GM19043 (cell line): ENCODE results near the gene THADA.
"Not testable (repeated sequence)": the region's sequence is repeated elsewhere in the genome, so short reads cannot be mapped to it uniquely, and the experiment has no call there.

Experiments used
- ATAC-seq: cut with Tn5 transposase; IDR thresholded peaks from one replicate; pipeline ENCODE4 v1.9.1; 2021; ENCODE audit warnings: low read depth; ENCODE audit not compliant: unreplicated experiment

The THADA gene

DNA sequence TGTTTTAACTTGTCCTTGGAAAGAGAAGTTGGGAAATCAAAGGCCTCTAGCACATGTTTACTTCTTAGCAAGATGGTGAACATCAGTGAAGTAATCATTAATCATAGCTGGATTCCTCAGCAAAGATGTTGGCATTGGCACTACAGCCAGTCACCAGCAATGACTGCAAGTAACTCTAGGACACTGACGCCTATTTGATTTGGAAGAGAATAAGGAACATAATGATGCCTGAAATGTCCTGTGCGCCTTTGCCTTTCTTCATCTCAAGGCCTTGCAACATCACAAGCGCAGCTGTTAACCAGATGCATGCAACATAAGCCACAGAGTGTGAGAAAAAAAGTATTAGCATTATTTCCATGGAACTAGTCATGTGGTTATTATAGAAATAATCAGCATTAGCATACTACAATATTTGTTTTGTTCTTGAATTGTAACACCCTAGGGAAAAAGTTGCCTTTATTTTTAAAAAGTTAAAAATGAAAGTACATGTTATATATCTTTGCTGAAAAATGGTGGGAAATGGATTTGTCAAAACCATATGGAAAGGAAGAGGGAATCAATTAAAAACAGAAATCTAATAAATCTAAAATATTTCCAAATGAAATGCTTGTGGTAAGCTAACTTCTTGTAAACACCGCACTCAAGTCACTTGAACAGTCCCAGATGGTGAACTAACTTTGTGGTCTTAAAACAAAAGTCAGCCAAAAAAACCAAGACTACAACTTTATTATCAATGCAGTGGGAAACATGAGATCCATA, 55.6 kb downstream of the THADA start:
- ATAC-seq: no peak

DNA sequence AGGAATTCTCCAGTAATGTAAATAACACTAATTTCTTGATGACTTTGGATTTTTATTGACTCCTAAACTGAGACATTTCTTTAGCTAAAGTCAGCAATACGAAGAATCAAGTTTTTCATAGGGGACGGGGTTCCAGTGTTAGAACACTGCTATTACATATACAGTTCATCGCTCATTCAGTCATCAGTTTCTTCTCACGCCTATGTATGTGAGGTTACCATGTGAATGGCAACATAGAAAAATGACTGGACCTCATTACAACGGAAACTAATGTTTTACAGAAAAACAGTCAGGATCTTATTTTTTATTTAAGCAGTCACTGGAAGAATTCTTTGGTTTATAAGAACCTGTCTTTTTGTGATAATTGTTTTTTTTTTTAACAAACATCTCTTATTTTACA, 56.4 kb downstream of the THADA start:
- ATAC-seq: no peak

DNA sequence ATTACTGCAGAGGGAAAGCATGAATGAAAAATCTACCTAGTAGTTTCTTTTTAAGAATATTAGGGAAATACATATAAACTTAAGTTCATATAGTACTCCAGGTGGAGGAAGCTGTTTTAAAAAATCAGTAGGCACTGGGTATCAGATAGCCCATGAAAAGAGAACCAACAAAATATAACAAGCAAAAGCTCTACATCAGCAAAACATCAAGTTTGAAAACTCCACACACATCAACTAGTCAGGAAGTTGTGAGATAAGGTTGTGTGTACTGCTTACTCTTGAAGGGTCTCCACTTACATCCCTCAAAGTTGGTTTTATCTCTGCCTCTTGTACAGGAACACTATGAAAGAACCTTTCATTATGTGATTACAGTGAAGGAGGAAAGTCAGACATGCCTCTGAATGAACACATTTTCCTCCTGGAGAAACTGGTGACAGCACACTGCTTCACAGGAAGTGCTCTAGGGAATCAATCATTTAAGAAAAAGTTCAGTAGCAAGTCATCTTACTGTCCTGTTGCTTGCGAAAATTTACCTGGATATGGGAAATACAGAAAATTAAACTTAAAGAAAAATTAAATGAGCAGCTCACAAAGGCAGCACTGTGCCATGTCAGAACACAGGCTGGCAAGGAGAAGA, 57.7 kb downstream of the THADA start:
- ATAC-seq: no peak

DNA sequence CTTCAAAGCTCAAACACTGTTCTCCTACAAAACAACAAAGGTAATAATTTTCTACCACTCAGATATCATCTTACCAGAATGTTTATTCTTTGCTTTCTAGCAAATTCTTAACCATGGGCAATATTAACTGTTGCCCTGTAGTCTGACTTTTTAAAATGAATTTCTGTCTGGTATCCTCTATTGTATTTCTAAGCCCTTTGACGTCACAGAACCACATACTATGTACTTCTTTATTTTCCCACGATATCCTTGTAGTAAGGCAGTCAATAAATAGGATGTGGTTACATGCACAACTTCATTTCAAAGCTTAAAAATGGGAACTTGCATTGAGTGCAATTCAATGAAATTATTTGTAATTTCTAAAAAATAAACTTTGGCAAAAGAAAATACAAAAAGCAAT, 58.7 kb downstream of the THADA start:
- no peak for ATAC-seq

GRCh38 chr2:43534569-43534968, 61.3 kb downstream of the THADA start:
- ATAC-seq: no peak

- ATAC-seq: not testable (repeated sequence)
Measured at GRCh38 chr2:43532572-43532971, 63.3 kb downstream of the THADA start.

- ATAC-seq: no peak
Measured at GRCh38 chr2:43531251-43531650, 64.6 kb downstream of the THADA start.

- no peak for ATAC-seq
Measured at GRCh38 chr2:43526994-43527393, 68.8 kb downstream of the THADA start.

DNA sequence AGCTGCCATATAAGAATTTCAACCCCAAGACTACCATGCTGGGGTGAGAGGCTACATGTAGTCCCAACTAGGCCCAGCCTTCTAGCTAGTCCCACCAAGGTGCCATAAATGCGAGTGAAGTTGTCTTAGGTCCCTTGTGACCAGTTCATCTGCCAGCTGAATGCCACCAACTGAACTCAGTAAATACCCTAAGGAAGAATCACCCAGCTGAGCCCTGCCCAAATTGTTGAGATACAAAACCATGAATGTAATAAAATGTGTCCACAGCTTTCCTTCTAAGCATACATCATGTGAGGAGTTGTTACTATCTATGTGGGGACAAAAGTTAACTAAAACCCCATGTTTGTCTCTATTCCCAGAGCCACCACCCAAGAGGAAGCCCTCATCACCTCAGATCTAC, 70.3 kb downstream of the THADA start:
- ATAC-seq: no peak

DNA sequence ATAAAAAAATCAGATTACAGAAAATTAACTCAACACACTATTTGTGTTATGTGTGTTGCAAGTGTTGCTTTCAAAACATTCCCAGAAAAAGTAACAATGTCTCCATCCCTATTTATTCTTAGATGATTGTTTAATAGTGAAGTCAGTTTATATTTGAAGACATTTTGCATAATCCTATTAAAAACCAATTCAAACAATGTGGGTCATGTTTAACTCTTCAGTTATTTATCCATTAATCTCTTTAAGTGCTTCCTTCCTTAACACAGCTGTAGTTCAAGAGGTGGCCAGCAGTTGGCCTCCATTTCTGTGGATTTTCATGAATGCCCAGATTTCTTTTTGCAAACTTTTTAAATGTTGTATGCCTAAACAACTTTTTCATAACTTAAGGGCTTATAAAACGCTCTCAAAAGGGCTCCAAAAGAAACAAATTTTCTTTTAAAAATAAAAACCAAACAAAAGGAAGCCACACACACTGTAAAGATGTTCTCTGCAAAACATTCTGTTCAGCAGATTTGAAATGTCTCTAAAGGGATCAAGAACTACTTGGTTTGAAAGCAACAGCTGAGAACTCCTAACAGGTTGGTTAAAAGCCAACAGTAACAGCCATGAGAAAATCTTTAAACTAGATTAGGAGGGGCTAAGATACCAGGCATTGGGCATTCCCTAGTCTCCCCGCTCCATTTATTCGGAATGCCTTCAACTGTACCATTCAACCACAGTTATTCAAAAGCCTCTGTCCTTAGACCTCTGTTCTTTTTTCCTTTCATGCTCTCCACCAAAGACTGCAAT, 71.5 kb downstream of the THADA start:
- ATAC-seq: no peak

- ATAC-seq: no peak
Measured at GRCh38 chr2:43522177-43522576, 73.7 kb downstream of the THADA start.

GRCh38 chr2:43521568-43521967, 74.3 kb downstream of the THADA start:
- no peak for ATAC-seq

DNA sequence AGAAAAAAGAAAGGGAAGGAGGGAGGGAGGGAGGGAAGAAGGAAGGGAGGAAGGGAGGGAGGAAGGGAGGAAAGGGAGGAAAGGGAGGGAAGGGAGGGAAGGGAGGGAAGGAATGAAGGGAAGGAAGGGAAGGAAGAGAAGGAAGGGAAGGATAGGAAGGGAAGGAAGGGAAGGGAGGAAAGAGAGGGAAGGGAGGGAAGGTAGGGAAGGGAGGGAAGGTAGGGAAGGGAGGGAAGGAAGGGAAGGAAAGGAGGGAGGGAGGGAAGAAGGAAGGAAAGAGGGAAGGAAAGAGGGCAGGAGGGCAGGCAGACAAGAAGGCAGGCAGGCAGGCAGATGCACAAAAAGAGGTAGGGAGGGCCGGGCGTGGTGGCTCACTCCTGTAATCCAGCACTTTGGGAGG, 74.9 kb downstream of the THADA start:
- ATAC-seq: no peak

DNA sequence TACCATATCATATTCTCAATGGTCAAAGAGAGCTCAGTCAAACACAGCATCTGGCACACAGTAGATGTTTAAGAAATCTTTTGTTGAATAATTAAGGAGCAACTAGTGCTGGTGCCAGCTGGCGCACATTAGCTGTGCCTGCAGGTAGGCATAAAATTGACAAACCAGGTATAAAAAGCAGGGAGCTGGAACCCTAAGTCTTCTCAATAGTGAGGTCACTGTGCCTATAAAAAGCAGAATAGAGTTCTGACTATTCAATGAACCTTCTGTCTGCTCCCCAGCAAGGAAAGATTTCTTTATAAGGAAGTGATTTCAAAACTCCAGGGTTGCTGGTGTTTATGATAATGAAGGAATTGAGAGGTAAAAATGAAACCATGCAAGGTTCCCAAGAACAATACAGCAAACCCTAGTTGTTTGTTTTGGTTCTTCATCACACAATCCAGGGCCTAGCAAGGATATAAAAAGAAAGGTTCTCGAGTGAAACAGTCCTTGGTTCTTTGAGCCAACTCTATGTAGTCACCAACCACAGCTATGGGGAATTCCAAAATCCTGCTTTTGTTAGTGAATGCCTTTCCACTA, 76.1 kb downstream of the THADA start:
- no peak for ATAC-seq

DNA sequence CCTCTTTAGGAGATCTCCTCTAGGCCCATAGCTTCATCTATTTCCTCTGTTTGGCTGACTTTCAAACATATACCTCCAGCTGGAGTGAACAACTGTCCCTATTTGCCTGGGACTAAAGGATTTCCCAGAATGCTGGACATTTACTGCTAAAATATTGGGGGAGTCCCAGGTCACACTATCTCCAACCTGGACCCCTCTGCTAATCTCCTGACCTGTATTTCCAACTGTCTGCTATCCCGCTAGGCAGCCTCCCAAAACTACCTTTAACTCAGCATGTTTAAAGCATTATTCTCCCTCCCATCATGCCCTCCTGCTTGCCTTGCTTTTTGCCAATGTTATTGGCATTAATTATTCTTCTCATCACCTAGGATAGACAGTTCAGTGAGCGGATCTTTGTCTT, 77.1 kb downstream of the THADA start:
- ATAC-seq: no peak

DNA sequence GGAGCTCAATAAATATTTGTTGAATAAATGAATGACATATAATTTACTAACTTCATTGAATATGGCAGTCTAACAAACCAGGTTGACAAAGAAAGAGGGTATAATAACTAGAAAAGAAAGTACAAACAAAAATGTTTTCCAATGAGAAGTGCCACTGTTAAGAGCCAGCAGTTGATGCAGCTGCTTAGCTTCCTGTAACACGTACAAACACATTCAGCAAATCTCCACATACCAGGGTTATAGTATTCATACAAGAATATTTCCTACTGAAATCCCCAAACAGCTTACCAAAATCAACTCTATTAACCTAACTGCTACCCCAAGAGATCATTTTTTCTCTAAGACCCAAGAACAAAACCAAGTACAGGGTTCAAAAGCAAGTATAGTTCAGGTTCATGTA, 77.7 kb downstream of the THADA start:
- no peak for ATAC-seq

GRCh38 chr2:43515807-43516497, 79.9 kb downstream of the THADA start:
- ATAC-seq: no peak

GRCh38 chr2:43515248-43515647, 80.6 kb downstream of the THADA start:
- no peak for ATAC-seq

- no peak for ATAC-seq
Measured at GRCh38 chr2:43513796-43514195, 82.0 kb downstream of the THADA start.

GRCh38 chr2:43513216-43513615, 82.6 kb downstream of the THADA start:
- ATAC-seq: peak; percentile 63

GRCh38 chr2:43511199-43511598, 84.6 kb downstream of the THADA start:
- no peak for ATAC-seq
